GM12864 (cell line): ENCODE data around the gene ADRB2.

Source experiments
- DNase-seq: peaks from one replicate; pipeline ENCODE4 v3.0.0-alpha.2; 2011; ENCODE audit warnings: low read depth
- H3K4me3 ChIP-seq: 2 replicates; pipeline ENCODE4 v1.5.1; 2011; ENCODE audit warnings: mild to moderate bottlenecking, low read depth, low read length, control low read depth
- CTCF ChIP-seq: IDR thresholded peaks from 2 replicates; pipeline ENCODE4 v1.5.1; 2011; ENCODE audit warnings: low read depth, mild to moderate bottlenecking, moderate library complexity, low read length, control low read depth, inconsistent platforms; ENCODE audit errors: missing control alignments

The ADRB2 gene

GRCh38 chr5:148844433-148845280 lies 18.2 kb downstream of the ADRB2 start:
- no peak overlapping the region for H3K4me3 ChIP-seq
- no peak for TF ChIP-seq CTCF
- no peak for DNase-seq

GRCh38 chr5:148846930-148847329 lies 20.5 kb downstream of the ADRB2 start:
- no peak overlapping the region for H3K4me3 ChIP-seq
- no peak for DNase-seq
- no peak for TF ChIP-seq CTCF

GRCh38 chr5:148847456-148847855 lies 21.0 kb downstream of the ADRB2 start:
- DNase-seq = no peak
- no peak overlapping the region for H3K4me3 ChIP-seq
- TF ChIP-seq CTCF = no peak

- TF ChIP-seq CTCF = no peak
- no peak for DNase-seq
- H3K4me3 ChIP-seq = no peak overlapping the region
Observed at GRCh38 chr5:148848393-148849031, 22.1 kb downstream of the ADRB2 start.

- H3K4me3 ChIP-seq = no peak overlapping the region
- TF ChIP-seq CTCF = no peak
- DNase-seq = no peak
Observed at GRCh38 chr5:148849461-148849860, 23.1 kb downstream of the ADRB2 start.

- no peak overlapping the region for H3K4me3 ChIP-seq
- TF ChIP-seq CTCF = no peak
Observed at GRCh38 chr5:148850836-148851235, 24.4 kb downstream of the ADRB2 start.

GRCh38 chr5:148853868-148854267 lies 27.5 kb downstream of the ADRB2 start:
- DNase-seq = no peak
- no peak overlapping the region for H3K4me3 ChIP-seq
- no peak for TF ChIP-seq CTCF

More at GRCh38 chr5:148850836-148851235, 24.4 kb downstream of the ADRB2 start:
- no peak for DNase-seq
